ENCODE data around the gene C22orf31.

C22orf31 gene

GRCh38 chr22:29061773-29062172 lies at the start of gene C22orf31:
C22orf31 (minus strand) TSS chr22:29061831; CDS start chr22:29061792, 39 bp downstream.
- no peak for TF ChIP-seq CTCF (IDR thresholded peaks at IDR 0.05; ENCODE audit: low read depth, low read length)
- no peak for DNase-seq (ENCODE audit: extremely low read depth, low read depth)

GRCh38 chr22:29110946-29111345 lies 49.3 kb upstream of the C22orf31 start:
- no peak for DNase-seq (ENCODE audit: extremely low read depth, low read depth)
- TF ChIP-seq CTCF (IDR thresholded peaks at IDR 0.05; ENCODE audit: low read depth, low read length) = no peak

- DNase-seq (ENCODE audit: extremely low read depth, low read depth) = no peak
- no peak for TF ChIP-seq CTCF (IDR thresholded peaks at IDR 0.05; ENCODE audit: low read depth, low read length)
Measured at GRCh38 chr22:29109822-29110221, 48.2 kb upstream of the C22orf31 start.

GRCh38 chr22:29108137-29108536 lies 46.5 kb upstream of the C22orf31 start:
- TF ChIP-seq CTCF (IDR thresholded peaks at IDR 0.05; ENCODE audit: low read depth, low read length) = no peak
- no peak for DNase-seq (ENCODE audit: extremely low read depth, low read depth)

- TF ChIP-seq CTCF (IDR thresholded peaks at IDR 0.05; ENCODE audit: low read depth, low read length) = no peak
- no peak for DNase-seq (ENCODE audit: extremely low read depth, low read depth)
Measured at GRCh38 chr22:29106839-29107238, 45.2 kb upstream of the C22orf31 start.

- no peak for TF ChIP-seq CTCF (IDR thresholded peaks at IDR 0.05; ENCODE audit: low read depth, low read length)
- no peak for DNase-seq (ENCODE audit: extremely low read depth, low read depth)
Measured at GRCh38 chr22:29105468-29105867, 43.8 kb upstream of the C22orf31 start.

- DNase-seq (ENCODE audit: extremely low read depth, low read depth) = no peak
- TF ChIP-seq CTCF (IDR thresholded peaks at IDR 0.05; ENCODE audit: low read depth, low read length) = no peak
Measured at GRCh38 chr22:29103121-29103520, 41.5 kb upstream of the C22orf31 start.

All from AG09319 (cell line).